SH-SY5Y (cell line): Measurements from ENCODE around the gene RGS7.

ENCODE experiments used
- GATA2 ChIP-seq: IDR thresholded peaks from 2 replicates; pipeline ENCODE4 v1.6.1; 2011; ENCODE audit warnings: mild to moderate bottlenecking, low read depth, low read length
- GATA3 ChIP-seq: IDR thresholded peaks from 2 replicates; pipeline ENCODE4 v1.6.1; 2011; ENCODE audit warnings: low read depth, mild to moderate bottlenecking, low read length, moderate library complexity

- no peak for TF ChIP-seq GATA2
- no peak for TF ChIP-seq GATA3
Observed at GRCh38 chr1:241351841-241352240, 5.2 kb downstream of the RGS7 start.
